Upper lobe of left lung (tissue), 4 donors: Measurements from ENCODE around the gene MEG3.

Experiments used
- POLR2A ChIP-seq, 4 donors: fragments of 450-650 bp; IDR thresholded peaks; one replicate each; pipeline ENCODE4 v1.5.1; 2016 to 2017; ENCODE audit warnings: antibody characterized with exemption in 4 of 4, mild to moderate bottlenecking in 2 of 4
- POLR2AphosphoS5 ChIP-seq, 2 donors: sonication (generic); formaldehyde crosslinking; IDR thresholded peaks; one replicate each; pipeline ENCODE4 v1.5.1; 2017; ENCODE audit warnings: antibody characterized with exemption in 2 of 2
- TF ChIP-seq, protein P1 (sequence below), 6 experiments: fragments of 450-650 bp in 4 of 6; fragments of 200-600 bp in 2 of 6; sonication (generic) in 2 of 6; IDR thresholded peaks; one replicate each; pipeline ENCODE4 v1.5.1; 2016 to 2019; ENCODE audit warnings: antibody characterized with exemption in 6 of 6

DNA sequence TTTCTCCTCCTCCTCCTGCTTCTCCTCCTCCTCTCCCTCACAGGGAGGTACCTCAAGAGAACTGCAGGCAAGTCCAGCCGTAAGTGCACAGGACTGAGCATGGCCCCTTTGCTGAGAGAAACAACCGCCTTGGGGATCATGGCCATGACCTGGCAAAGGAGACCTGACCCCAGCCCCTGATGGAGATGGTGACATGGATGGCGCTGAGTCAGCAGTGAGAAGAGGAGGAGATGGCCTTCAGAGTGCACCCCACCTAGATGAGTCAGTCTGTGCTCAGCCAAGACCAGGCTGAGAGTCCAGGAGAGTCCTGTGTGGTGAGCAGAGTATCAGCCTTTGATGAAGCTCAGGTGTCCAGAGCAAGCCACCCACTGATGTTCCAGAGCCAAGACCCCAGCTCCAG lies 36.4 kb downstream of the MEG3 start:
- TF ChIP-seq, protein P1, sequence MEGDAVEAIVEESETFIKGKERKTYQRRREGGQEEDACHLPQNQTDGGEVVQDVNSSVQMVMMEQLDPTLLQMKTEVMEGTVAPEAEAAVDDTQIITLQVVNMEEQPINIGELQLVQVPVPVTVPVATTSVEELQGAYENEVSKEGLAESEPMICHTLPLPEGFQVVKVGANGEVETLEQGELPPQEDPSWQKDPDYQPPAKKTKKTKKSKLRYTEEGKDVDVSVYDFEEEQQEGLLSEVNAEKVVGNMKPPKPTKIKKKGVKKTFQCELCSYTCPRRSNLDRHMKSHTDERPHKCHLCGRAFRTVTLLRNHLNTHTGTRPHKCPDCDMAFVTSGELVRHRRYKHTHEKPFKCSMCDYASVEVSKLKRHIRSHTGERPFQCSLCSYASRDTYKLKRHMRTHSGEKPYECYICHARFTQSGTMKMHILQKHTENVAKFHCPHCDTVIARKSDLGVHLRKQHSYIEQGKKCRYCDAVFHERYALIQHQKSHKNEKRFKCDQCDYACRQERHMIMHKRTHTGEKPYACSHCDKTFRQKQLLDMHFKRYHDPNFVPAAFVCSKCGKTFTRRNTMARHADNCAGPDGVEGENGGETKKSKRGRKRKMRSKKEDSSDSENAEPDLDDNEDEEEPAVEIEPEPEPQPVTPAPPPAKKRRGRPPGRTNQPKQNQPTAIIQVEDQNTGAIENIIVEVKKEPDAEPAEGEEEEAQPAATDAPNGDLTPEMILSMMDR (IDR thresholded peaks at IDR 0.05) = no peak
- TF ChIP-seq POLR2A (IDR thresholded peaks at IDR 0.05) = no peak
- no peak for TF ChIP-seq POLR2AphosphoS5 (IDR thresholded peaks at IDR 0.05)
